NCI-H2029 (cell line): ENCODE data around the gene AVPR2.

ENCODE experiments used
- DNase-seq: peaks from one replicate; lab custom pipeline; 2025; lab: John Stamatoyannopoulos, UW

AVPR2 gene

DNA sequence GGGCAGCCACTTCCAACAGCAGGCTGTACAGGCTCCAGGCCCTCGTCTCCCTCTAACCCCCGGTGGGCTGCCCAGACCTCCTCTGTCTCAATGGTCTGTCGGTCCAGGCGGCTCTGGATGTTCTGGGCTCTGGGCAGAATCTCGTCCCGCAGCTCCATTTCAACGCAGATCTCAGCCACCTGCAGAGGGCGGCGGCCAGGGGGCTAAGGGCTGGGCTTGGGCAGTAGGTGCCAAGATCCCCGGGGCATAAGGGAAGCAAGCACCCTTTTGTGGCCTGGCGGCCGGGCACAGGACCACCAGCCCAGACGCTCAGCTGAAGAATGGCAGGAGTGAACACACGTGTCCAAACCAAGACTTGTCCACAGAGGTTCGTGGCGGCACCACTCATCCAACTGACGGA lies 9.2 kb downstream of the AVPR2 start:
- no peak for DNase-seq

DNA sequence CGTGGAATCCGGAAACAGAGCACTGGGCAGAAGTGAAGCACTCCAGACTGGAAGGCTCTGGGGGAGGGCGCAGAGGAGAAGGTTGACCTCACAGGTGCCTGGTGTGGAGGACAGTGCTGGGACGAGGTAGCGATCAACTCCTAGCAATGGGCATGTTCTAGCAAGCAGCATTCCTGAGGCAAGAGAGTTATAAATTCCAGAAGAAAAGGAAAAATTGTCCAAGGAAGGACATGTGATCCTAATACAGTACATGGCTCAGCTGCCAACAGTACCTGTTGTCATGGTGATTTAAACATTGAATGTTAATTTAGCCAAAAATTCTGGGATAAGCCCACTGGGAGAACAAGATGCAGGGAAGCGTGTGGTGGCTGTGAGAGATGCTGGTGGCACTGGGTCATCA lies 13.4 kb downstream of the AVPR2 start:
- no peak for DNase-seq

DNA sequence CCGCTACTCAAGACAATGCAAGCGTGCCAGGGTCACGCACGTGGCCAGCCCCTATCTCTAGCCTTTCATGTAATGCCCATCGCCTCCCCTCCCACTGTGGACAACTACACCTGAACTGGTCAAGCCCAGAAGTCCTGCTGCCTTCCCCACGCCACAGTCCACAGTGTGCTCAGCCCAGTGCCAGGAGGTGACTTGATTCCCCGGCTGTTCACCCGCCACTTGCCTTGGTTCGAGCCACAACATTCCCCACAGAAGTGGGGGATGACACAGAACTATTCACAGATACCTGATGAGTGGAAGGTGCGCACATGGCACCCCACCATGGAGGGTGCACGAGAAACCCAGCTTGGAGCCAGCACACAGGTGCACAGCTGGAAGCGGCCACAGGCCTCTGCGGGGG lies 14.8 kb downstream of the AVPR2 start:
- no peak for DNase-seq

DNA sequence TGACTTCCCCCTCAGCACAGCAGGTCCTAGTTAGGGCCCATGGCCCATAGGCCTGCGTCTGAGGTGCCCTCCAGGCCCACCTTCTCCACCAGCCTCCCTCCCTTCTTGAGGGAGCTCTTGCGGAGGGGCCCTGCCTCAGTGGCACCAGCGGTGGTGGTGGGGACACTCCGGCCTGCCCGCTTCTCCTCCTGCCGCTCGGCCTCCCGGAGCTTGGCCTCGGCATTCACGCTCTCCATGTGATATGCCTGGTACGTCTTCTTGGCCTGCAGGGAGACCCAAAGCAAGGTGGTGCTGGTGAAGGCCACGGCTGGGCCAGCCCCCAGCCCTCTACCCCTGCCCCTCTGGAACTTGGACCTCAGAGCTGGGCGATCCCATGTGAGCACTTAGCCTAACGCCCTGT lies 16.1 kb downstream of the AVPR2 start:
- DNase-seq, result no peak

DNA sequence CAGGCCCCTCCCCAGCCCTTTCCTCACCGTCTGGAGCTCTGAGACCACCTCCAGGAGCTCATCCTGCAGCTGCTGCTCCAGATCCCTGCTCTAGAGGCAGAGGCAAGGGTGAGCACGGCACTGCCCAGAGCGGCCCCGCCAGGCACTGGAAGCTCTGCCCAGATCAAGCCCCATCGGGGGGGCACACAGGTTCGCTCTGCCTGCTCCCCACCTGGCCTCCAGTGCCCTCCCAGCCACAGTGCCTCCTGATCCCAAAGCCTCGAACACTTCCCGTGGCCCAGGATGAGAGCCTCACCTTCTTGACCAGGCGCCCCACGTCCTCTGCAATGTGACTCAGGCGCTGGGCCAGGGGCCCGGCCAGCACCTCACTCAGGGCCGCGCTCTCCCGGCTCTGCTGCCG lies 16.6 kb downstream of the AVPR2 start:
- DNase-seq, result no peak

DNA sequence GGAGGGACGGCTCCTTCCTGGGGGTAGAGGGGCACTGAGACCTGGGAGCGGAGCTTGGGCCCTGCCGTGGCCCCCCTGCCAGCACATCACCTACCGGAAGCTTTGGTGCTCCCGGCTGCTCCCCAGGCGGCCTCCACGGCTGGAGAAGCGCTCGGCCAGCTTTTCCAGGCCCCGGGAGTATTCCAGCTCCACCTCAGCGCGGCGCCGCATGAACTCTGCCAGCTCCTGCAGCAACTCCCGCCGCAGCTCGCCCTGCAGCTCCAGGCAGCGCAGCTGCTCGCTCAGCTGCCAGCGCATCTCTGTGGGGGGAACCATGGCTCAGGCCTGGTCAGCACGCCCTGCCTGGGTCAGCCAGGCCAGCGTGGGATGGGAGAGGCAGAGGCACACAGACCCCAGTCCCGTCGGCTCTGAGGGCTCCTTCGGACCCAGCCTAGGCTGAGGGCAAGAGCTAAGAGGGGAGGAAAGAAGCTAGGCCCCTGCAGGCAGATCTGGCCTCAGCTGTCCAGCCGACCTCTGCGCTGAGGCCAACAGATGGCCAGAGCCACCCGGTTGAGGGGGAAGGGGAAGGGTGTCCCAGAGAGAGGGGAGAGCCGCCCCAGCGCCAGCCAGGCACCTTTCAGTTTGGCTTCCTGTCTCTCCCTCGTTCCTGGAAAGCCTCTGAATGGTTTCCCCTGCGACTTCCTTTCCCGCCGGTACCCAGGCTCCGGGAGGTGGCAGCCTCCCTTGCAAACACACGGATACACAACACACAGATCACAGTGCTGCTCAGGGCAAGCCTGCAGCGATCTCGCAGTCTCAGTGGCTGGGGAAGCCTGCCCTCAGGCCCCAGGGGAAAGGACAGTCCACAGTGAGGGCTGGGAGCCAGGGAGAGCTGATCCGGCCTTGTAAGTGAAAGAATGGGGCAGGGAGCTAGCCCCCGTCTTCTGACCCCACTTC lies 17.3 kb downstream of the AVPR2 start:
- DNase-seq, result no peak

DNA sequence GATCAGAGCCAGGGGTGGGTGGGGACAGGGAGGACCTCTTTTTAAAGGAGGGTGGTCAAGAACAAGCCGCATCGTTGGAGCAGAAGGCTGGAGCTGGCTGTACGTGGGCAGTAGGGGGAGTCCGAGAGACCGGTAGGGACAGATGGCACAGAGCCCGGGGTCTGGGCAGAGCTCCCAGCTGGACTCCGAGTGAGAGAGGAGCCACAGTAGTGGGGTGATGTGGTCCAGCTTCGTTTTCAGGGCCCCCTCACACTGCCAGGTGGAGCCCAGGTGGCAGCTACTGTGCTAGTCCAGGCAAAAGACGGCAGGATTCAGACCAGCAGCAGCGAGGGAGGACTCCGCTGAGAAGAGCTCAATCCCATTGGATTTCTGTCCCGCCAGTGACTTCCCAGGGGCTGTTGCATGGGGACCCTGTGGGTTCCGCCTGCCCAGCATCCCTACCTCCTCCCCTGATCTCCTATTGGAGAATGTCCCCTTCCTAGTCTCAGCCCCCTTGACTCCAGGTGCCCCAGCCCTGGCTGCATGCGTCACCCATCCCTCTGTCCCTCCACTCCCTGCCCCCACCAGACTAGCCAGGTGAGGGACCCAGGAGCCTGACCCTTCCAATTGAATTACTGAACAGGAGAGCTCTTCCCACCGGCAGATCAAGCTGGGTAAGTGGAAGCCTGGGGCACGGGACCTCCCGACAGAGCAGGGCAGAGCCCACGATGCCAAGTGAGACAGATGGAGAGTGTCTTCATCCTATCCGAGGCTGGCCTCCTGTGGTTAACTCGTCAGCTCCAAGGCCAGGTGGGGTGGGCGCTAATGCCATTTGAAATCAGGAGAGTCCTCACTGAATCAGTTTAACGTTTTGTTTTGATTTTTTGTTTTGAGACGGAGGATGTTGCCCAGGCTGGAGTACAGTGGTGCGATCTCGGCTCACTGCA lies 18.7 kb downstream of the AVPR2 start:
- peak; percentile 35 for DNase-seq

DNA sequence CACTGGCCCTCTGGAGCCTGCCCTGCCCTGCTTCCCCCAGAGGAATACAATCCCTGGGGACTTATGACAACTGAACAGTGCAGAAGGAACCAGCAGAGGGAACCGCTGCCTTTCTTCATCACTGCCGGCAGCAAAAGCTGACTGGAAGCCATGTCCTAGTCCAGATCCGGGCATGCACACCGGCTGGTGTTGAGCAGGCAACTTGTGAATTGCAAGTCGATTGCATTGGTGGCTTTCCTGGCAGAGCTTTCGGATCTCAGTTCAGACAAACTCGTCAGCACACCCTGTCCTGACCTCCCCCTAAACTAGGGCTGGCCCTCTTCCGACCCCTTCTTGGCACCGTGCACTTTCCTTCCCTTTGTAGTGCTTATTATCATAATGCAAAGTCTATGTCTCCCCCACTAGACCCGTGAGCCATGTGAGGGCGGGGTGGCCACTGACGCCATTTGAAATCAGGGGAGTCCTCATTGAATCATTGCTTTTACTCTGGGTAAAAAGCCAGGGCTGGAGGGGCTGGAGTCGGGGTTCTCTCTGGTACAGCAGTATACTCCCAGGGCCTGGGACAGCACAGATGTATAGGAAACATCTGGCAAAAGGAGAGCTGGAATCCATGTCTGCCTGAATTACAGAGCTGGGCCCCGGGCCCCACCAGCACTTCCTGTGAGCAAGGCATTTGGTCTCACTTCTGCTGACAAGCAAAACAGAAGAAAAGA lies 19.8 kb downstream of the AVPR2 start:
- DNase-seq, result no peak

DNA sequence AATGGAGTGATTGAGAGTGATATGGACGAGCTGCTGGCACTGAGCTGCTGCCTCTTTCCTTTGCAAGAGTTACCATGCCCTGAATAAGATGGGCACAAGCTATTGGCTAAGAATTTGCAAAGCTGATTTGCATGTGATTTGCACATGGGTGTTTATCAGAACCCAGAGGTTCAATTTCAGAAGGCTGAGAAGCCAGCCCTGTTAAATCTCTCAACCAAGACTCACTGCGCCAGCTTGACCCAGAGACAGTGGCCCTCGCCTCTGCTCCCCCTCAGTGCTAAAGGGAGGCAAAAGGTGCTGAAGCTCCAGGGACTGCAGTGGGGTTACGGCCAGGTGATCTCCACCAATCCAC lies 20.9 kb downstream of the AVPR2 start:
- DNase-seq, result no peak

DNA sequence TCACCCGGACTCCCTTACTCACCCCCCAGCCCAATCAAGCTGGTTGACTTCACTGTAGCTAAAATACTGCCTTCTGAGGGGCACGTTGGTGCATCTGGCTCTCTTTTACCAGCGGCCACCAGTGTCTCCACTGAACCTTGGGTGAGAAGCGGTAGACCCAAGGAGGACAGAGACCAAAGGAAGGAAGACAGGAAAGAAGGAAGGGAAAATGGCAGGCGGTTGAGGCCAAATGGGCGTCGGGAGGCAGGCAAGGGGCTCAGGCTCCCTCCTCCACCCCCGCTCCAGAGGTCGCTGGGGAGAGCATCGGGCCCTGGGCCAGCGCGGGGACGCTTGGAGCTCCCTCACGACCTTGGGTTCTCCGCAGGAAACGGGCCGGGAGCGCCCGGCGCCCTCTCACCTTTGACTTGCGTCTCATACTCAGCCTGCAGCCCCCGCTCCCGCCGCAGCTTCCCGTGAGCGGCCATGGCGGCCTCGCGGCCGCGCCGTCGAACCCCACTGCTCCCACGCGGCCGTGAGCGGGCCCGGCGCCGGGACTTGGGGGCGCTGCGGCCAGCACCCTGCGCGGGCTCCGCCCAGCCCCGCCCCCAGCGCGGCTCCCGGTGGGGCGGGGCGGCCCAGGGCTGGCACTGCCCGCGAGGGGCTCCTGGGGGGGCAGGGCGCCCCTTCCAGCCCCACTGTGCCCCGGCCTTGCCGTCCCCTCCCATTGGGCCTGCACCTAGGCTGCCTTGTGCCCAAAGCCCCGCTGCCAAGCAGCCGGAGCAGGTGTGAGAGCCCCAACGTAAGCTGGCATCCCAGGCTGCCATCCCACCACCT lies 21.5 kb downstream of the AVPR2 start, which contains the start of gene ARHGAP4:
ARHGAP4 (minus strand) TSS at position 526 of the 813 bp plus-strand sequence; CDS start at position 464, 62 bp downstream.
- no peak for DNase-seq

DNA sequence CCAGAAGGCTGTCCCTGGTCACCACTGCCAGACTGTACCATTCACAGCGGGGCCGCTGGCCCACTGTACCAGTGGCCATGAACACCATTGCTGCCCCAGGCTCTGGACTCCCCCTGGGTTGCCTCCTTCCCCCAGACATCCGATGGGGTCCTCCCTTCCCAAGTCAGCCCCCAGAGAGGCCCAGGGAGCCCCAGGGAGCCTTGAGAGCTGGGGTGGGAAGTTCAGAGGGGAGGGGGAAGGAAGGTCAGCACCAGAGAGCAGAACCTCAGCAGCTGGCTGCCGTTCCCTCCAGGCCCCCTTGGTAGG lies 22.0 kb downstream of the AVPR2 start:
- DNase-seq, result no peak

DNA sequence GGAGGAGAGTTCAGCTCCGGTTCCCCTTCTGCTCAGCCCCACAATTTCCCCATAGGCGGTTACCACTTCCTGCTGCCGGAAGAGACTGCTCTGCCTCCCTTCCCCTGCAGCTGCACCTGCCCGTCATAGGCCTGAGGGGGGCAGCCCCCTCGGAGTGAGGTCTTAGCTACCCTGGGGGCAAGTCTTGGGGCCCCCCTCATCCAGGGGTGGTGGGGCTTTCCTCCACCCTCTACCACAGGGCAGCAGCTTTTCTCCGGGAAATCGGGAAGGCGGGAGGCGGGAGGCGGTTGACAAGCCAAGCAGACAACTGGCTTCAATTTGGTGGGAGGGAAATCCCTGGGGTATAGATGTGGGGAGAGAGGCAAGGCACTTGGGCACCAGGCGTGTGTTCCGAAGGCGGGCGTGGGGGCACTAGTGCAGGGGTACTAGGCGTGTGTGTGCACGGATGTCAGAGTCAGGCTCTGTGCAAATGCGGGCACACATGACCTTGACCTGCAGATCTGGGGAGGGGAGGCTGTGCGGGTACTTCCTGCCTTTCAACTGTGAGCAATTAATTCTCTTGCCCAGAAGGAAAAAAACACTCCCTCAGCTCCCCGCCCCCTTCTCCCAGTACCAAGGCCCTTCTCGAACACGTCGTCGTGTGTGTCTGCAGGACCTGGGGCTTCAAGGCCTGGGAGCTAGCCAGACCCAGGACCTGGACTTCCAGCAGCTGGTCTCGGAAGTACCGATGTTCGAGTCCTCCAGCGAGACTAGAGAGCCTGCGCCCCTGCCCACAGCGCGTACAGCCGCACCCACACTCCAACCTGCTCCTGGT lies 22.6 kb downstream of the AVPR2 start:
- peak; percentile 55 for DNase-seq

DNA sequence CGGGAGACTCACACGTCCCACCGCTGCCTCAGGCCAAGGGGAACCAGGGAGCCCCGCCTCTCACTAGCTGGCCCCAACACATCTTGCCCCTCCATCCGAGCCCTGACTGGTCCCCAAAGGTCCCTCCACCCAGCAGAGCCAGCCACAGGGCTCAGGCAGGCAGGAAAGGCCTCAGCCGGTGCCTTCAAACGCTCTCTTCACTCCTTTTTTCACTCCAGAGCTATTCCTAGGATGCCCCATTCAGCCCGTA lies 23.1 kb downstream of the AVPR2 start:
- DNase-seq, result no peak

DNA sequence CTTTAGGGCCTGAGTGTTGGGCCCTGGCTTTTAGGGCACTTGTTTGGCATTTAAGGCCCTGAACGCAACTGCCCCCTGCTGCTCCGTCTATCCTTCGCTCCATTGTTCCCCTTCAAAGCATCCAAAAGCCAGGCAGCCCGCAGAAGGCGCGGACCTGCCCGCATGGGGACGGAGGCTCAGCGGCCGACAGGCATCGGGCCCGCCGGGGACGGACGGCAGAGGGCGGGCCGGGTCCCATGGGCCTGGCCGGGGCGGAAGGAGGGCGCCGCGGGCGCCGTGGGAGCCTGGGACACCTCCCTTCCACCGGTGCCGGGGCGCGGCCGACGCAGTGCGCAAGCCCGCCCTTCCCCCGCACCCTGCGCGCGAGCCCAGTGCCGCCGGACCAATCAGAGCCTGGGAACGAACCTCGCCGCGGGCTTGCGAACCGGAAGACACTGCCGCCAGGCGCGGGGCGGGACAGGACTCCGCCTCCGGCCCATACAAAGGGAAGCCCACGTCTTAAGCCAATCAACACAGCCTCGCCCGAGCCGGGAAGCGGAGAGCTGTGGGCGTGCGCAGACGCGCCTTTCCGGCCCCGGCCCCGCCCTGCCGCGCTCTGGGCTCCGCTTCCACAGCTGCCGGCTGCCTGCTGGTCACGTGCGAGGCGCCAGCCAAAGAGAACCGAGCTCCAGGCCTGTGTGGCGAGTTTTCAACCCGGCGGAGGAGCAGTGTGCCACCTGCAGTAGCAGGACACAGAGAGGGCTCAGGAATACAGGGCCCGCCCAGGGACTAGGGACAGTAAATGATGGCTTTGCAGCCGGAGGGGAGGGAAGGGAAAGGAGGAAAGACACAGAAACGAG lies 23.7 kb downstream of the AVPR2 start:
- DNase-seq, result peak; percentile 90

DNA sequence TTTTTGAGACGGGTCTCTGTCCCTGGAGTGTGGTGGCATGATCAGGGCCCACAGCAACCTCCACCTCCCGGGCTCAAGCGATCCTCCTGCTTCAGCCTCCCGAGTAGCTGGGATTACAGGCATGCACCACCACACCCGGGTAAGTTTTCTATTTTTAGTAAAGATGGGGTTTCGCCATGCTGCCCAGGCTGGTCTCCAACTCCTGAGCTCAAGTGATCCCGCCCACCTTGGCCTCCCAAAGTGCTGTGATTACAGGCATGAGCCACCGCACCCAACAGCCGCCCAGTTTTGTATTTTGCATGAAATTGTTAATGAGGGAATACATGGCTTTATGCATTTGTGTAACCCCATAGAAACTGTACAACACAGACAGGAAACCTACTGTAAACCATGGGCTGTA lies 24.4 kb downstream of the AVPR2 start:
- DNase-seq, result no peak

DNA sequence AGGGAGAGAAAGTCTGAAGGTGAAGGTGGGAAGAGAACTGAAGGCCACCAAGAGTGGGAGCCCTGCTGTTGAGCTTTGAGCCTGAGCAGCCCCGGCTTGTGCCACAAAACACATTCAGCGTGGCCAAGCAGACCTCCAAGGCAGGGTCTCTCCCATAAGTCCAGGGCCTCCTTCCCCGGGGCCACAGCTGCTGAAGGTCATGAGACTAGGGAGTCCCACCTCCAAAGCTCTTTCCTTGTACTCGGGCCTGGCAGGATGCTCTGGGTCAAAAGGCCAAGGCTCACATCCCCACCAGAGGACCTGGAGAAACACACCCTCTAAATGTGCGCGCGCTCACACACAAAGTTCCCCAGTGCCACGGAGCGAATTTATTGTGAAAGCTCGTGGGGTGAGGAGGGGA lies 25.1 kb downstream of the AVPR2 start:
- no peak for DNase-seq

DNA sequence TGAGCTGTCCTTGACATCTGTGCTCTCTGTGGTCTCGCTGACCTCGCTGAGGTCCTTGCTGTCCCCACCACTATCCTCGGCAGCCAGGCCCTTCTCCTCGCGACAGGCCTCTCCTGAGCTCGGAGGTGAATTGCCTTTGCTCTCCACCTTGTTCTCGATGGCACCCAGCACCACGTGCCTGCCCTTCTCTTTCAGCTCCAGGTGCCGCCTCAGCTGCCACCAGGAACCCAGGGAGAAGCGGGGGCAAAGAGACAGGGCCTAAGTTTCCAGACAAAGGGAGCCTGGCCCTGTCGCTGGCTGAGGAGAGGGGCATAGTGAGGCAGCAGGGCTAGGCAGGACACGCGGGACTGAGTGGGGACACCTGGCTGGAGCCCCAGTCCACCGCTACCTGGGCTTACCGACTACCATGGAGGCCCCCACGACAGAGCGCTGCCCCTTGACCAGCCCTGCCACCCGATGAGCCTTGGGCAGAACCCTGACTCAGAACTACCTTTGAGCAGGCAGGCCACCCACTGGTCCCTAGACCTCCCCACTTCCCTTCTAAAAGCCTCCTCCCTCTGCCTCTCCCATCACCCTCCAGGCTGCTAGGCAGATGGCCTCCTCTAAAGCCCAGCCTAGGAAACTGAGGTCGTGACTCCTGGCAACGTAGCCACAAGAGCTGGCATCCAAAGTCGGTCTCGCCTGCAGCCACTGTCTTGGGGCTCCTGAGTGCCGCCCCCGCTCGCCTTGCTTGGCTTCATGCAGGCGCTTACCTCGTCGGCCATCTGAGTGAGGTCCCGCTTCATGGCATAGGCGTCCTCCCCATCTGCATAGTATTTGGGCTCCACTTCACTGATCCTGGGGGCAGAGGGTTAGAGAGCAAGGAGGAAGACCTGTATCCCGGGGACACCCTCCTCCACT lies 25.8 kb downstream of the AVPR2 start:
- no peak for DNase-seq

DNA sequence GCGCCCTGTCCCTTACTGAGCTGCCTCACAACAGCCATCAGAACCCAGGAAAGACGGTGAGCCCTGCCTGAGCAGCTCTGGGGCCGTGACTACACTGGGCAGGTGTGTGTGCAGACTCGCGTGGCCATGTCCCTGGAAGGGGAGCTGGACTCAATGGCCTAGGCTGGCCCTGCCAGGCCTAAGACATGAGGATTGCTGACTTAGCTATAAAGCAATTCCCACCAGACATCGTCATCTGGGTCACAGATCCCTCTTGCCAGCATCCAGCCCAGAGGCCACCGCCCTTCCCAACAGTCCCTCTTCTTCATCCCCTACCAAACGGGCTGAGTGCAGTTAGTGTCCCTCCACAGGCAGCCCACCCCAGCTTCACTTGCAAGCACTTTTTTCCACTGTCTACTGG lies 26.7 kb downstream of the AVPR2 start:
- no peak for DNase-seq

DNA sequence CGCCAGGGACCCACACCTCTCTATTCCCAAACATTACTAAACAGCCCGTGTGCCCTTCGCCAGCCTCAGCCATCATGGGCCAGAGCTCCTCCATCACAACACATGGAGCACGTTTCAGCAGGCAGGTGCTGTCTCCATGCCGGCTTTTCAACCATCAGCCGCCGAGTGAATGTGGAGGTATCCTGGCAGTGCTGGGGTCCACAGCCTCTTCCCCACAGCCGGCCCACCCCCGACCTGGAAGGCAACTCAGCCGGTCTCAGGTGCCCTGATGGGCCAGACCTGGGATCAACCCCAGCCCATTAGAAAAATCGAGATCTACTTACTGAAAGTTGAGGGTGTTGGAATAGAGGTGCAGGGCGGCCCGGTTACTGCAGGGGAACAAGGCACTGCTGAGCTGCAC lies 27.3 kb downstream of the AVPR2 start:
- DNase-seq, result no peak
